Endodermal cell (in vitro differentiated cells): ENCODE results near the gene TRIM9. TPM values are rescaled to one million over a fixed set of nuclear protein-coding genes. Genes with fewer than 3 reads are reported as not detected.

Experiments used
- DNase-seq: peaks from one replicate; pipeline ENCODE4 v3.0.0-alpha.2; 2017
- H3K27ac ChIP-seq: 2 replicates; pipeline ENCODE4 v1.5.1; 2013; ENCODE audit warnings: mild to moderate bottlenecking, low read depth, low read length, moderate library complexity
- H3K27me3 ChIP-seq: 2 replicates; pipeline ENCODE4 v1.6.1; 2013; ENCODE audit warnings: mild to moderate bottlenecking, low read length, moderate library complexity; ENCODE audit not compliant: insufficient read depth, control insufficient read depth, poor library complexity, severe bottlenecking
- H3K36me3 ChIP-seq: 2 replicates; pipeline ENCODE4 v1.7.0; 2013; ENCODE audit warnings: mild to moderate bottlenecking, low read length, moderate library complexity; ENCODE audit not compliant: control insufficient read depth, insufficient read depth
- H3K4me1 ChIP-seq: one replicate; pipeline ENCODE4 v1.7.0; 2013; ENCODE audit warnings: low read length; ENCODE audit not compliant: control insufficient read depth, insufficient read depth
- H3K4me3 ChIP-seq: 2 replicates; pipeline ENCODE4 v1.5.1; 2013; ENCODE audit warnings: mild to moderate bottlenecking, low read length, moderate library complexity
- H3K9ac ChIP-seq: 2 replicates; pipeline ENCODE4 v1.6.1; 2013; ENCODE audit warnings: mild to moderate bottlenecking, low read length, moderate library complexity; ENCODE audit not compliant: poor library complexity, severe bottlenecking; ENCODE audit errors: extremely low read depth
- H3K9me3 ChIP-seq: 2 replicates; pipeline ENCODE4 v1.6.1; 2013; ENCODE audit warnings: mild to moderate bottlenecking, low read length, moderate library complexity; ENCODE audit not compliant: control insufficient read depth
- H3K27ac Mint-ChIP-seq: 2 replicates; pipeline ENCODE4 v1.8.0; 2020; ENCODE audit warnings: mixed read lengths
- H3K27me3 Mint-ChIP-seq: 2 replicates; pipeline ENCODE4 v1.8.0; 2021; ENCODE audit warnings: mild to moderate bottlenecking, mixed read lengths; ENCODE audit not compliant: insufficient read depth
- H3K36me3 Mint-ChIP-seq: 2 replicates; pipeline ENCODE4 v1.8.0; 2020; ENCODE audit warnings: low read depth, mixed read lengths
- H3K4me1 Mint-ChIP-seq: 2 replicates; pipeline ENCODE4 v1.8.0; 2020; ENCODE audit warnings: mixed read lengths
- H3K4me3 Mint-ChIP-seq: 2 replicates; pipeline ENCODE4 v1.8.0; 2020; ENCODE audit warnings: mild to moderate bottlenecking, moderate library complexity, mixed read lengths
- H3K9me3 Mint-ChIP-seq: 2 replicates; pipeline ENCODE4 v1.8.0; 2020; ENCODE audit warnings: mild to moderate bottlenecking, mixed read lengths
- CTCF ChIP-seq: fragments of 200-600 bp; sonication (generic); conservative IDR thresholded peaks from 2 replicates; pipeline ENCODE4 v1.5.0; 2021; ENCODE audit warnings: antibody characterized with exemption, mild to moderate bottlenecking
- WGBS, 2 experiments: methylation state at CpG; one replicate each; pipeline versions ENCODE4 v1.1.5 to v1.1.7; 2013; ENCODE audit warnings: missing lambda C conversion rate in 2 of 2, mixed read lengths in 1 of 2; ENCODE audit not compliant: insufficient coverage in 1 of 2, insufficient read length in 1 of 2; 5-methylcytosine and 5-hydroxymethylcytosine counted together
- total RNA-seq, 2 donors: library from RNA; stranded (reverse); fragmentation: NEBNext Ultra II Directional in 1 of 2; extraction: Animal tissue kit (Norgen Biotek cat#: 25700) in 1 of 2; gene quantifications; 2 replicates in 1 of 2; 3 replicates in 1 of 2; pipeline ENCODE4 v1.2.1, GENCODE V29; 2021

TRIM9 gene
- total RNA-seq, 2 donors from 2014 or later: 0.81 to 0.82 TPM

- no peak overlapping the region for H3K27ac Mint-ChIP-seq
- 57 to 89% methylated on average over 1 of the region's 1 CpG for WGBS, 2 experiments
- no peak overlapping the region for H3K4me3 Mint-ChIP-seq
Measured at GRCh38 chr14:51116682-51117081, 21.8 kb upstream of the TRIM9 start.

GRCh38 chr14:51109651-51110050 is 14.7 kb upstream of the TRIM9 start:
- Histone ChIP-seq H3K9ac (no peak overlapping the region), H3K27me3 (no peaks in the 10 kb centered on the region), H3K27ac (no peak overlapping the region), H3K4me3 (no peak overlapping the region), H3K36me3 (no peaks in the 10 kb centered on the region), H3K9me3 (no peaks in the 10 kb centered on the region), H3K4me1 (no peaks in the 10 kb centered on the region)
- no peak overlapping the region for H3K4me3 Mint-ChIP-seq
- H3K27me3 Mint-ChIP-seq: peaks cover 3% of the 10 kb centered on the region
- no peaks in the 10 kb centered on the region for H3K36me3 Mint-ChIP-seq
- peaks cover 9% of the 10 kb centered on the region for H3K4me1 Mint-ChIP-seq
- no peak for TF ChIP-seq CTCF
- DNase-seq: no peak
- H3K27ac Mint-ChIP-seq: no peak overlapping the region
- H3K9me3 Mint-ChIP-seq: no peaks in the 10 kb centered on the region
- 84 to 100% methylated on average over 1 to 3 of the region's 3 CpGs for WGBS, 2 experiments

More at GRCh38 chr14:51116682-51117081, 21.8 kb upstream of the TRIM9 start:
- H3K9me3 ChIP-seq: no peaks in the 10 kb centered on the region
- no peak overlapping the region for H3K27ac ChIP-seq
- peaks cover 7% of the 10 kb centered on the region for H3K4me1 ChIP-seq
- no peak for DNase-seq
- no peak overlapping the region for H3K9ac ChIP-seq
- Mint-ChIP-seq H3K36me3 (no peaks in the 10 kb centered on the region), H3K4me1 (peaks cover 24% of the 10 kb centered on the region), H3K27me3 (peaks cover 4% of the 10 kb centered on the region), H3K9me3 (no peaks in the 10 kb centered on the region)
- no peak overlapping the region for H3K4me3 ChIP-seq
- no peaks in the 10 kb centered on the region for H3K27me3 ChIP-seq
- no peak for TF ChIP-seq CTCF
- H3K36me3 ChIP-seq: no peaks in the 10 kb centered on the region

GRCh38 chr14:51107801-51108200 is 12.9 kb upstream of the TRIM9 start:
- Histone ChIP-seq H3K36me3 (no peaks in the 10 kb centered on the region), H3K27me3 (no peaks in the 10 kb centered on the region), H3K27ac (no peak overlapping the region), H3K9ac (no peak overlapping the region), H3K4me3 (no peak overlapping the region), H3K4me1 (no peaks in the 10 kb centered on the region), H3K9me3 (no peaks in the 10 kb centered on the region)
- no peak for DNase-seq
- no peaks in the 10 kb centered on the region for H3K36me3 Mint-ChIP-seq
- no CpG with 5 or more reads among the region's 1 CpG for WGBS, 2 experiments
- H3K27ac Mint-ChIP-seq: no peak overlapping the region
- H3K4me3 Mint-ChIP-seq: no peak overlapping the region
- H3K4me1 Mint-ChIP-seq: peaks cover 9% of the 10 kb centered on the region
- no peak for TF ChIP-seq CTCF
- H3K9me3 Mint-ChIP-seq: no peaks in the 10 kb centered on the region
- H3K27me3 Mint-ChIP-seq: peaks cover 3% of the 10 kb centered on the region
